Measurements from ENCODE around the gene FRMD4B.

FRMD4B gene

DNA sequence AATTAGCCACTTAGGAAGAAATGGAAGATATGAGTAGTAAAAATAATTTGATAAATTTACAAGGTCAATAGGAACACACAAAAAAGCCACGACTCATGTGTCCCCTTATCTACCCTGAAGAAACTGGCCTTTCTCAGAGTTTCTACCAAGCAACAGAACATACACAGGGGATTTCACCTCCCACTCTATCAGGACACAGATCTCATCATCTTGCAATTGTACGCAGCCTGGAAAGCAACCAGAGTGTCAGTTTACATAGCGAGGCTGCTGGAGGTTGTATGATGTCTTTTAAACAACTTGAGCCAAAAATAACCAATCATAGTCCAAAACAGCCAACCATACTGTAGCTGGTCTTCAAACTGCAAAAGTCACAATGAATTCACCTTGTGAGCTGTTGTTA, 243.8 kb downstream of the FRMD4B start:
- no peak for DNase-seq (ENCODE audit: extremely low read depth in 1 of 2, low read depth in 1 of 2)

DNA sequence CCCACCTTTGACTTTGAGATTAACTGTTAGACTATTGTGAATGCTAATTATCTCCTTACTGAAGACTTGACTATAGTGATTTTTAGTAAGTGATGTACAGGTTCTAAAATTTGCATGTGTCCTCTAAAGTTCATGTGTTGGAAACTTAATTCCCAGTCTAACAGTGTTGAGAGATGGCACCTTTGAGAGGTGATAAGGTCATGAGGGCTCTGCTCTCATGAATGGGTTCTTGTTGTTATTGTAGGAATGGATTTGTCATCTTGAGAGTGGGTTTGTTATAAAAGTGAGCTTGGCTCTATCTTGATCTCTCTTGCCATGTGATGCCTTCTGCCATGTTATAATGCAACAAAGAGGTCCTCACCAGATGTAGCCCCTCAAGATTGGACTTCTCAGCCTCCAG, 244.6 kb downstream of the FRMD4B start:
- no peak for DNase-seq (ENCODE audit: extremely low read depth in 1 of 2, low read depth in 1 of 2)

DNA sequence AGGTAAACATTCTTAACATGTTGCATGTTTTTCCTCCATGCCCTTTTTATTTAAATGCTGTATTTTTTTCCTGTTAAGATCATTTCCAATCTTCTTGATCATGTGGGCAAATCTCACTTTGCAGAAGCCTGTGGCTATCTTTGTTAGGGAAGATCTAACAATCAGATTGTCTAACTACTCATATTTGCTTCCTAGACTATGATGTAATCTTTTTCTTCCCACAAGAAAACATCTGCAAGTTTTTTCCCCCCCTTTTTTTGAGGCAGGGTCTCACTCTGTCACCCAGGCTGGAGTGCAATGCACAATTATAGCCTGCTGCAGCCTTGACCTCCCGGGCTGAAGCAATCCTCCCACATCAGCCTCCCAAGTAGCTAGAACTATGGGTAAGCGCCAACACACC, 248.5 kb downstream of the FRMD4B start:
- no peak for DNase-seq (ENCODE audit: extremely low read depth in 1 of 2, low read depth in 1 of 2)

DNA sequence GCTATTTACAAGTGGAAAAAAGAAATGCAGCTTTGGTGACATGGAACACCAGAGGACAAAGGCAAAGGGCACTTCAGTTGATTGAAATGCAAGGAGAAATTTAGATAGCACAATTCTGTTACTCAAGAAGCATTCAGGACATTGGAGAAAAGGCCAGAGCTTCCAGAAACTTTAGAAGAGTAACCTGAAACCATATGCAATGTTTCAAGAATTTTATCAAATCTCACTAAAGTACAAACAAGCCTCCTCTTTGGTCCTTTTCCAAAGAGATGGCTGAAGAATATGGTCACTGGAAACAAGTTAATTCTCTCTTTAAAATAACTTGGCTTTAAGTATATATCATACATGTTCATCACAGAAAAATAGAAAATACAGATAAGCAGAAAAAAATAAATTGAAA, 248.9 kb downstream of the FRMD4B start:
- DNase-seq (ENCODE audit: extremely low read depth in 1 of 2, low read depth in 1 of 2), result no peak

DNA sequence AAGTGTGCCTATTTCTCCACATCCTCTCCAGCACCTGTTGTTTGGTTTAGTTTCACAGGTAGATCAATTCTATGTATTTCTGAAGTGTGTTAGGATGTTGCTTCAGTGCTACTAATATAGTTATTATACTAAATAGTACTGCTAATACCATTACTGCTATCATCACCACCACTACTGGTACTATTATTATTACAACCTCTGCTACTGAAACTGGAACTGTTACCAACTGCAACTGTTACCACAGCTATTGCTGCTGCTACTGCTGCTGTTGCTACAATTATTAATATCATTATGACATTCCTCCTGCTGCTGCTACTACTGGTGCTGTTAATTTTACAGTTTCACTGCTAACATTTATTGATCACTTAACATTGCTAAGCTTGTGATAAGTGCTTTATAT, 255.2 kb downstream of the FRMD4B start:
- no peak for DNase-seq (ENCODE audit: extremely low read depth in 1 of 2, low read depth in 1 of 2)

DNA sequence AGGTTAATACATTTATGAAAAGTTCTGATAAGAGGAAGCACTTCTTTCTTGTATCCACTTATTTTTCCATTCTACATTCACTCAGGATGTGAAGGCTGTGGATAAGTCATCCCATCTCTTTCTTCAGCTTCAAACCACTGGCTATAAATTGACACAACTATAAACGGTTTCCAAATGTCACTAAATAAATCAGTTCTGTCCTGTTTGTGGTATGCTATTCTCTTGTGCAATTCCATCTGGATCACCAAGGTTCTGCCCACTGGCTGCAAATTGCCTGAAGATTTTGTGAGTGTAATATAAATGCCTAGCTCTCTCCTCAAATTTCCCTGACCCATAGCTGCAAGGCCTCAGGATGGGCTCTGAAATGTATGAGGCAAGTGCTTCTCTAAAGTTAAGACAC, 256.4 kb downstream of the FRMD4B start:
- no peak for DNase-seq (ENCODE audit: extremely low read depth in 1 of 2, low read depth in 1 of 2)

DNA sequence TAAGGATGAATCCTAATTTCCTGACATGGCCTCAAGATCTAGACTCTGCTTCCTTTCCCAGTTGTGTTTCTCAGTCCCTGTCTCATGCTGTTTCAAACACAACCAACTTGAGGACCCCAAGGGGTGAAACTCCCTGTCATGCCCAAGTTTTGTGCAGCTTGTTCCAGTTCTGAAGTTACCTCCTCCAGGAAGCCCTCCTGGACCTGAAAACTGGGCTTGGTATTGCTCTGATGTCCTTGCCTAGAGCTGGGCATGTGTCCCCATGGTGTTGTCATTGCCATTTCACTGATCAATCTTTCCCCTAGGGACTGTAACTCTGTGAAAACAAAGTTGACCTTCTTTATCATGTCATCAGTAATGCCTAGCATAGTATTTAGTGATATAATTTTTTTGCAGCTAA, 257.4 kb downstream of the FRMD4B start:
- no peak for DNase-seq (ENCODE audit: extremely low read depth in 1 of 2, low read depth in 1 of 2)

DNA sequence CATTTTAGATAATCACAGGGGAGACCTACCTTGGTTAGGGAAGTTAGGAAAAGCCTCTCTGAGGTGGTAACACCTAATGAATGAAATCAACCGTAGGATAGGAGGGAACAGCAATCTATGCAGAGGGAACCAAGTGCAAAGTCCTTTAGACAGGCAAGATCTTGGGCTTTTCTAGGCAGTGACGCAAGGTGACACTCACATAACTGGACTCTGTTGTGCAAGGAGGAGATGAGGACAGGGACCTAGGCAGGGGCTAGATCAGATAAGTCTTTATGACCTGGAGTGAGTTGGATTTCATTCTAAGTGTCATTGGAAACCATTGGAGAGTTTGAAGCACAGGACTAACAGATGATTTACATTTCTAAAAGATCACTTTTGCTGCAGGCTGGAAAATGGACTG, 258.9 kb downstream of the FRMD4B start:
- DNase-seq (ENCODE audit: extremely low read depth in 1 of 2, low read depth in 1 of 2), result no peak

DNA sequence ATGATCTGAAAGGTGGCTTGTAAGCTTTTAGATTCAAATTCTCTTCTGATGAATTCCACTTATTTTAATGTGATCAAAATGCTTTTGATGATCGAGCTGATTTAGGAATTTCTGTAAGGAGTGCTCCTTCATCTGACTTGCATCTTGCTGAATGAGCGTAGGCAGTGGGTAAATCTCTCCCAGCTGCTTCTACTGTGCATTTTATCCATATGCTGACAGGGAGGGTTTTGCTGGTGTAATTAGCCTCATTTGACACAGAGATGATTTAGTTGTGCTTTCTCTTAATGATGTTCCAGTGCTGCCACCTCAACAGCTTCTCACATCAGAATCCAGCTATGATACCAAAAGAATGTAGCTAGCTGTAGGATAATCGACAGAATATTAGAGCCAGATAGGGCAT, 259.7 kb downstream of the FRMD4B start:
- DNase-seq (ENCODE audit: extremely low read depth in 1 of 2, low read depth in 1 of 2), result no peak

DNA sequence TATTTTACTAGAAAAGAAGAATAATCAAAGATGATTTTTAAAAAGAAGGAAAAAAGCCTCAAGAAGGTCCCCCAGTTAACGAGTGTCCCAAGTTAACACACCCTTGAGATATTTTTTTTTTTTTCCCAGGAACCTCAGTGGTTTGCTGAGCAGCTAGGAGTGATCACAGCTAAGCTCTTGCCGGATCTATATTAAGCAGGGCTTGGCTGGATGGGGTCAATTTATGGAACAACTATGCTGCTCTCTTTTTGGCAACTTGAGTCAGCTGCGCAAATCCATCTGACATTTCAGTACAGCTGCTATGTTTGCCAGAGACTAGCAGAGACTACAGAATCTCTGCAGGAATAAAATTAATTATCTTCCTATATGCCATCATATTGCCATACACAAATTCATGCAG, 263.5 kb downstream of the FRMD4B start, which contains the start of gene LMOD3:
LMOD3 (minus strand) TSS at position 193 of the 400 bp plus-strand sequence. CDS start 209 bp downstream, outside the sequence.
- no peak for DNase-seq (ENCODE audit: extremely low read depth in 1 of 2, low read depth in 1 of 2)

DNA sequence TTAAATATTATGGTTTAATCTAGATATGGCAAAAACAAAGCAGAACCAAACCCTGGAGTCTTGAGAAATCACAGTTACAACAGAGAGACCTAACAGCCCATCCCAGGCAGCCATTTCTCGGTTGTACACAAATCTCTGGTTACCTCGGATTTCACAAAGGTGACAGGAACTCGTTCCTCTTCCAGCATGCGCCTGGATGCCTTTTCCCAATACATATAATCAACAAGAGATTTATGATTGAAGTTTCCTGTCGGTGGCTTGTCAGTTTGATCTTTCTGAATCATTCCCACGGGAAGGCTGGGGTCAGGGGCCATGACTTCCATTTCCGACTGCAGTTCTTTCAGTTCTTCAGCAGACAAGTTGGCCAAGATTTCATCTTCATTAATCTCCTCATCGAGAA, 263.9 kb downstream of the FRMD4B start:
- no peak for DNase-seq (ENCODE audit: extremely low read depth in 1 of 2, low read depth in 1 of 2)

DNA sequence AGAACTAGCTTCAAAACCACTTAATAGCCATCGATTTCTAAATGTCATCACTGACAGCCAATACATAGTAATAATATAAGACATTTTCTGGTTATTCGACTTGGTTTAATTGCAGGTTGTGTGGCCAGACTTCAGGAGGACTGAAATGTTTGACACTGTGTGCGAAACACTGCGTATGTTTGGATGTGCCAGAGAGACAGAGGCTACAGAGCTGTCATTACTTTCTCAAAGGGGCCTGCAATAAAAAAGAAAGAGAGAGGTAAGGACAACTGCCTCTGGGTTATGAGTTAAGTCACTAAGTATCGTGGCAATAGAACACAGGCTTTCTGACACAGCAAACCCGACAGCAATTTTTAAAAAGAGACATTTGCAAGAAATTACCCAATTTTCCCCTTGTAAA, 264.4 kb downstream of the FRMD4B start:
- no peak for DNase-seq (ENCODE audit: extremely low read depth in 1 of 2, low read depth in 1 of 2)

DNA sequence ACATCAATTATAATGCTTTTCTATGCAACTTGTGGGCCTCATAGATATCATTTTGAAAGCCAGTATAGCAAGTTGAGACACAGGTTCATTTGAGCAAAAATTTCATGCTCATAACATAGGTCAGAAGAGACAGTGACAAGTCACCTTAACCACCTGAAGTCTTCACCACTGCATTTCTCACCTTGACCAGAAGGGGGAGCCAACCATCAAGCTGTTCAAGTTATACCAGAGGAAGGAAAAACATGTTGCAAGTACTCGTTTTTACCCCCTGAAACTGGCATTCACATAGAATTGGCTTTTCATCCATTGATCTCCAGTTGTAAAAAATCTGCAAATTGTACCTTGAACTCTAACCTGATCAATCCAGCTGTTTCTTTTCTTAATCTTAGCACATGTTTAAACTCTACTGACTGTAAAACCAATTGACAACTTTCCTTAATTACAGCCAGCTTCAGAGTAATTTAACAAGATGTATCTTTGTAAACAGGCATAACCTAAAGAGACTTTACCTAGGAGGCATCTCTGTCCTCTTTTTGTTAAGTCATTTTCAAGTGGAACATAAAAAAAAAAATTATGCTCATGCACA, 264.9 kb downstream of the FRMD4B start:
- DNase-seq (ENCODE audit: extremely low read depth in 1 of 2, low read depth in 1 of 2), result peak; percentile 46 to 59
